Skin of body (tissue), 2 donors: ENCODE data around the gene EVL. TPM values are rescaled to one million over a fixed set of nuclear protein-coding genes. Genes with fewer than 3 reads are reported as not detected.
A peak's percentile ranks its signal among the peaks of the same experiment; 100 is the strongest.

Experiments
- DNase-seq: peaks from one replicate; lab custom pipeline; 2025; lab: John Stamatoyannopoulos, UW
- total RNA-seq: library from RNA; depleted of rRNA; stranded (reverse); fragments of >200 nt; gene quantifications from one replicate; pipeline ENCODE4 v1.2.3, GENCODE V29; 2014

Gene EVL
- total RNA-seq, 1 donor from 2014 or later: 46.1 TPM

DNA sequence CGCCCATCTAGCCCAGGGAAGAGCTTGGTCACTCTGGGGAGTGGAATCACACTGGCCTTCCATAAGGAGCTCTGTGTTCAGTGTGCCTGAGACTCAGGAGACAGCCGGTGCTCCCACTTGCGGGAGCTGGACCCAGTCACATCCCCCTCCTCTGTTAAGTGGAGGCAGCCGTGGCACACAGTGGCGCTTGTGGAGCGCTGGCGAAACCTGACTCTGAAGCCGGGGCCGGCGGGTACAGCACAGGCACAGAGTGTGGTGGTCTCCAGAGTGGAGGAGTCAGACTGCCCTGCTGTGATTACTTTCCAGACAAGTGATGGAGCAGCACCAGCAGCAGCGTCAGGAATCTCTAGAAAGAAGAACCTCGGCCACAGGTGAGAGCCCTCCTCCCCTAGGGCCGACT, 61.2 kb downstream of the EVL start:
- no peak for DNase-seq

DNA sequence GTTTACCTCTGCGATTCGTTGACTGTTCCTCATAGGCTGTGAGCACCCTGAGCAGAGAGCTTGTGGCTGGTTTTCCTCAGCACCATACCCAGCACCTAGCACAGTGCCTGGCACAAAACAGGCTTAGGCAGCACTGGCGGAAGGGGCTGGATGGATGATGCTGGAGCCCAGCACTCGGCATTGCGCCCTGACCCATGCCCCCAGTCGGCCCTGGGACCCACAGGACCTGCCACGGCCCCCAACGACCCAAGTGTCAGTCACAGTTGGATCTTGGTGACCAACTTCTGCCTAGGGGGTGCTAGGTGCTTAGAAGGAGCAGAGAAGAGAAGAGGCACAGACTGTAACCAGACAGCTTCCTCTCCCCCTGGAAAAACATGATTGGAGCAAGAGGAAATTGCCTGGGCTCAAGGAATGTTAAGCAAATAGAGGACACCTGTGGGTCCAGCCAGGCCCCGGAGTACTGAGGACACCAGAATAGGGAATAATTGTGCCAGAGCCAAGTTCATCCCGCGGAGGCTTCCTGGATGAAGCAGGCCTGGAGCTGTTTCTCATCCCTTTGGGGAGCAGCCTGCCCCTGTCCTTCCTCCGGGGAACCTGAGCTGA, 62.7 kb downstream of the EVL start:
- no peak for DNase-seq

DNA sequence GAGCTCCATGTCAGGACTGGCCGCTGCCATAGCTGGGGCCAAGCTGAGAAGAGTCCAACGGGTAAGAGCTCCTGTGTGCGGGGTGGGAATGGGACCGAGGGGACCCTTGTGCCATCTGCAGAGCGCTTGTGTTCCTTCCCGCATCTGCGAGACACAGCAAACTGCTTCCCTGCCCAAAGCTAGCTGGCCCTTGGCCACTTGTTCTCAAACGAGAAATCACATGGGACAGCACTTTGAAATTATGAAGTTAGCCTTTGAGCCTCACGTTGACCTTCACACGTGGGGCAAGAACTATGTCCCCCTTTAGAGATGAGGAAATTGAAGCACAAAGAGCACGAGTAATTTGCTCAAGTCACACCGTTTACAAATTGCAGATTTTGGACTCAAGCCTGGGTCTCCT, 63.5 kb downstream of the EVL start:
- no peak for DNase-seq

DNA sequence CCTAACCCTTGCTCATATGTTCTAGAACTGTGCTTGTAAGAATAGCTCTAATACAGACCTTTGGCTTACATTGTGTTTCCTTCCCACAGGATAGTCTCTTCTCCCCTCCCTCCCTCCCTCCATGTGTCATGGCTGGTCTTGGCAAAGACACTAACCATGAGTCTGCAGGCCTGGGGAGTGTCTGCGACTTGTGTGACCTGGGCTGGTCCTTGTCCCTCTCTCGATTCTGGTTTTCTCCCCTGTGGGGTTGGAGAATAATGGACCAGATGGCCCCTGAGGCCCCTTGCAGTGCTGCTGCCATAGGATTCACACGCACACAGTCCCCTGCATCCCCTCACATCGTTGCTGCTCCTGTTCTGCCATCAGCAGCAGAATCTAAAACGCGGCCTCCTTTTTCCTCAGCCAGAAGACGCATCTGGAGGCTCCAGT, 64.0 kb downstream of the EVL start:
- no peak for DNase-seq

DNA sequence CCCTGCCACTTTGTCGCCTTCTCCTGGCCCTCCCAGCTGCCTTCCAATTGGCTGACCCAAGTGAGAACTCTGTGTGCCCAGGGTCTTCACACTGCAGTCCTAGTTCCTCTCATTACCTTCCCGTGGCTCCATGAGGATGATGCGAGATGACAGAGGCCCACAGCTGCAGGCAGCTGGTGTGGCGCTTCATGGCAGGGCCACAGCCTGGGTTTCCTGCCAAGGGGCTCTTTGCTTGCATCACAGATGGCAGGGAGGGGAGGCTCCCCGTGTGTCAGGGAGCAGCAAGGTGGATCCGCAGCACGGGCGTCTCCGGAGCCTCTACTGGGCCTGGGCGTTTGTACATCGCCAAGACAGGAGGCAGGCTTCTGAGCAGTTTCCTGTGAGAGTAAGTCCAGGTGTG, 65.3 kb downstream of the EVL start:
- no peak for DNase-seq

DNA sequence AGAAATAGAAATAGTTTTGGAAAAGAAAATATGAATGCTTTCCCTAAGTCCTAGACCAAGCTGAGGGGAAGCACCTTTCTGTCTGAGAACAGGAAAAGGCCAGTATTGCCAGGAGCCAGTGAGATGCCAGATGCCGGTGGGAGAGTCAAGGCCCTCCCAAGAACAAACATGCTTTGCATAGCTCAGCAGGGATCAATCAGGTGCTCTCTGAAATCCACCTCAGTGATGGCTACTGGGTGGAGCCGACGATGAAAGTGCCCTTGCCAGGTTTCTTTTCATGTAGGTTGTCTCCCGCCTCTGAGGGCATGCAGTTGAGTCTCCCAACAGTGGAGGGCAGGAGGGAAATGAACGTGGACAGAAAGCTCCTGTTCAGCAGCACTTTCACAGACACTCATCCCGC, 66.0 kb downstream of the EVL start:
- DNase-seq: no peak

DNA sequence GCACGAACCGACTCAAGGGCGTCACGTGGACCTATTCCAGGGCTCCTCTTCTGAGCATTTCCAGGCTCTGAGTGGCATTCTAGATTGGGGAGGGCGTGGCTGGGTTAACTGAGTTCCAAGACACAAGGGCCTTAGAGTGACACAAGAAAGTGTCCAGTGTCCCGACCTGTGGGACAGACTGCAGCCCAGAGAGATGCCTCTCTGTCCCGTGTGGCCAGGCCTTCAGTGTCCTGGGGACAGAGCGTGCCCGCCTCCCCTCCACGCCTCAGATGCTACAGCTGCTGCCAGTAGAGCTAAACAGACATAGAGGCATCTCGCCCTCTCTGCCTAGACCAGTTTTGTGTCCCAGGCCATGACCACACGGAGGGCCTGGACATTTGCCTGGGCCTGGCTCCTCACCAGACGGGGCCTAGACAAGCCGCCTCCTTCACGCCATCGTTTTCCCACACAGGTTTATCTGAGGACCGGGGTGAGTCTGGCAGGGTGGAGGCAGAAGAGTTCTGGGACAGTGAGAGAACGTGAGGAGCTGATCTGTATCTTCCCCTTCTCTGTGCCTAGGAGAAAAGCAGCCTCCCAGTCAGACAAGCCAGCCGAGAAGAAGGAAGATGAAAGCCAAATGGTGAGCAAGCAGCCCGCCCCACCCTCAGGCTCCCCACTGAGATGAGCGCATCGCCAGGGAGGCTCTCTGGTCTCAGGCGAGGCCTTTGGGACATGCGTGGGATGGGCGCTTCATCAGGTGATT, 67.1 kb downstream of the EVL start:
- DNase-seq: no peak

DNA sequence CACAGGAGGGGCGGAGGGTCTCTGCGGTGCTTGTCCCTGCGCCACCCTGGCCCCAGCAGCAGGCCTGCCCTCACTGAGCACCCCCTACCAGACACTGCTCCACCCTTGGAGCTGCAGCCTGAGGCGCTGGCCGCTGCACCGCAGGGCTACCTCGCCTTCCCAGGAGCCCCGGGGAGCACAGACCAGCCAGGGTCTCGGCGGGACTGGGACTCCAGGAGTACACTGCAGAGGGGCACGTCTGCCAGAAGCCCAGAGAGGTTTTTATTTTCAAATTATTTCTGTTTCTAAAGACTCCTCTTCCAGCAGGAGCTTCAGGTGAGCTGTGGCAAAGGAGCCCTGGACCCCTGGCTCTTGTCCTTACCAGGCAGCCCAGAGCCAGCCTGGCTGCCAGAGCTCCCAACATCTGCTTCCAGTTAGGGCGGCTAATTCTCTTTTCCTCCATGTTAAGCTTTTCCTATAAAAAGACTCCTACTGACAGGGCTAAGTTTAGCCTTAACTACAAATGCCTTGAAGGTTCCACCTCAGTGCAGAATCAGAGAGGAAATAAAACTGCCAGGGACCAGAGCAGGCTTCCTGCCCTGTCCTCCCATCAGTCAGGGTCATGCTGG, 67.8 kb downstream of the EVL start:
- peak; percentile 27 for DNase-seq

DNA sequence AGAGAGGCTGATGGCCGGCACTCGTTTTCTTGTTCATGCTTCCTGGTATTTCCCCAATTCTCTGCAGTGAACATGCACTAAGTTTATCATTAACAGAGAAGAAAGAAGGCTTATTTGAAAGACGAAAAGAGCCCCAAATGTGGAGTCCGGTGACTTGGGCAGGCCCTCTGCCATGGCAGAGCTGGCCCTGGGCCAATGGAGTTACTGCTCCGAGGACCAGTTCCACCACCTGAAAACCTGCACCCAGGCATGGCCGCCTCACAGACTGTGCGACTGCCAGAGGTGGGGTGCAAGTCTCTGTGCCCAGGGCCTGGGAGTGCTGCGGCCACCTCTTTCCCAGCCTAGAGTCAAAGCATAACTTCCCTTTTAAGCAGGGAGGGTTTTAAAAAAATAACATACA, 69.4 kb downstream of the EVL start:
- DNase-seq: no peak

DNA sequence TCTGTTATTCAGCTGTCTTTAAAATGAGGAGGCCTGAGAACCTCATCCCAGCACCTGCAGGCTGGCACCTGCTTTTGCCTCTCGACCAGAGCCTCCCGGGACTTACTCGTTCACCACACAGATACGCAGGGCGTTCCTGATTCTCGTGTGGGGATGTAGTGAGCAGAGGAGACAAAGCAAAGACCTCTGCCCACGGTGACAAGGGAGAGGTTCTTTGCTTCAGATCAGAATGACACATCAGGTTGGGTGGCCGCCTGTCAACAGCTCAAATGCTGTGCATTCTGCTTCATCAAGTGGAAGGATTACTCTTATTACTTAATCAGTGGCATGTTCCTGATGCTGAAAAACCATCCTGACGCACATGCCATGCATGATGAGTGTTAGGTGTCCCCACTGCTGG, 69.9 kb downstream of the EVL start:
- no peak for DNase-seq

DNA sequence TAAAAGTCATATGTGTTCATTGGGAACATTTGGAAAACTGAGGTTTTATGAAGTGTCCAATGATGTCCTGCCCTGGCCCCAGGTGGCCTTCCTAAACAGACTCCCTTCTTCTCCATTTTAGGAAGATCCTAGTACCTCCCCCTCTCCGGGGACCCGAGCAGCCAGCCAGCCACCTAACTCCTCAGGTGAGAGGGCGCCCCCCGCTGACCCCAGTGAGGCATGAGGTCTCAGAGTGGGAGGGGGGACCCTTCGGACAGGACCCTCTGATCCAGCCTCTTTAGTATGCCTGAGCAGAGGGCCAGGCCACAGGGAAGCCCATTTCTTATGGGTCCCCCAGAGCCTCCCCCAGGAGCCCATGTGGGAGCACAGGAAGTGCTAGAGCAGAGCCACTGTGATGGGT, 70.6 kb downstream of the EVL start:
- no peak for DNase-seq

DNA sequence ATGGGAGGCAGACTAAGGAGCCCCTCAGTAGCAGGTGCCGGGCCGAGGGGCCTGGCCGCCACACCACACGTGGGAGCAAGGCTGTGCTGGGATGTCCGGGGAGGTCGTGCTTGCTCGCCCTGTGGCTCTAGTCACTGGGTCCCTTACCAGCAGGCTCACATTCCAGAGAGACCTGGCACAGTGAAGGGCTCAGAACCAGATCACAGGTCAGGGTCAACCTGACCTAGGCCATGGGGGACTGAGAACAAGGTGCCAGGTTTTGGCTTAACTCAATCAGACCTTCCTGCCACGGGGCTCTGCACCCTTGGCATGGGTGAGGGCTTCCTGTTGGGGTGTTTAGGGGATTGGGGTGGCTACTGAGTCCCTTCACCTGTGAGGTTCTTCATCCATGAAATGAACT, 72.0 kb downstream of the EVL start:
- DNase-seq: no peak

DNA sequence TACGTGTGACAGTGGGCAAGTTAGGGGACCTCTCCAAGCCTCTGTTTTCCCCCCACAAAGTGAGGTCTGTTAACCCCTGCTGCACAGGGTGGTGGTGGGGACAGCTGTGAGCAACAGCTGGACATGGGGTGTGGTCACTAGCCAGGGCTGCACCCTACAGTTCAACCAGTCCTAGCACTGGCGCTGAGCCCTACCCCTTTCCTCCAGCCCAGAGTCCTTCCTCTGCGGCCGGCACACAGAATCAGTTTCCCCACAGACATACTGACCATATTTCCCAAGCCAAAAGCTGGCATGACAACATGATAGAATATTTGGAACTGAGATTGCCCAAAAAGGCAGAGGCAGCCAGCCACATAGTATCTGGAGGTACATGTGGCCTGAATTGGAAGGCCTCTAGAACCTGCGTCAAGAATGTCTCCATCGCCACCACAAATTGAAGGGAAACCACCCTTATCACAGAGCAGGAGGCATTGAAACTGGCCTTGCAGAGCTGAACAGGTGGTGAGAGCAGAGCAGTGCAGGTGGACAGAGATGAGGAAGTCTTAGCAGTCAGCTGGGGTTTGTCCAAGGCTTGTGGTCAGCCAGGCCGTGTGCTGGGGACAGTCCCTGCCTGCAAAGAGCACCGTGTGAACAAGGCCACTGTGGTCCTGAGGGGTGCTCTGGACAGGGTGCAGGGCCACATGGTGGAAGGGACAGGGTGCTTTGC, 73.0 kb downstream of the EVL start:
- no peak for DNase-seq

DNA sequence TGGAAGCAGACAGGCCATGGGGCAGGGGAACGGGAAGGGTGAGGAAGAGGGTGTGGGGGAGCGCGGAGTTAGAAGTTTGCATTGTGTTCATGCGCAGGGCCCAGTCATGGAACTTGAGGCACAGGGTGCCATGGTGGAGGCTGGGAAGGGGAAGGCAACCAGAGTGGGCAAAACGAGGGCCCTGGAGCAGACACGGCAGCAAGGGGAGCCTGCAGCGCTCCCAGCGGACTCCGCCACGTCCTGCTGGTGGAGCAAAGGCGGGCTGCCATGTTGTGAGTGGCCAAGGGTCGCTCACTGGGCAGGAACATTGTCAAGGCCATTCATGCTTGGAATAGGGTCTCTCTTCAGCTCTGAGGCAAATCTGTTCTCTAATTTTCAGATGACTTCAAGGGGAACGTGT, 73.7 kb downstream of the EVL start:
- no peak for DNase-seq

DNA sequence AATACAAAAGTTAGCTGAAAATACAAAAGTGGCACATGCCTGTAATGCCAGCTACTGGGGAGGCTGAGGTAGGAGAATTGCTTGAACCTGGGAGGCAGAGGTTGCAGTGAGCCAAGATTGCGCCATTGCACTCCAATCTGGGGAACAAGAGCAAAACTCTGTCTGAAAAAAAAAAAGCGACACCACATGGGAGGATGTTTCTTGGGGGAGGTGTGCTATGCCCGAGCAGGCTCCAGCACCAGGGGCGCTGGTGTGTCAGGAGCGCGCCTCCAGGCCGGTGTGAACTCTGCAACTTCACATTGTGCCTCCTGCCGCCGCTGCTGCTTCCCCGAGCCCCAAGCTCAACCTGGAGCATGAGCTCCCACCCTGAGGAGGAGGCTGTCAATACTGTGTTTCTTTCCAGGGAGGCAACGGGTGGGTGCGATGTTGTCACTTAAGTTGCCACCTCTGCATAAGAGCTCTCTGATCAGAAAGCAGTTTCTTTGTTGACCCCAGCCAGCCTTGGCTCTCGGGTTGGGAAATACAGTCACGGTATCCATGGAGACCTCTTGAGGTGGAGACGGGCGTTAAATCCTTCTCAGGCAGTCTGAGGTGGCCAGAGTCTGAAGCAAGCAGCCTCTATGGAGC, 75.3 kb downstream of the EVL start:
- no peak for DNase-seq

DNA sequence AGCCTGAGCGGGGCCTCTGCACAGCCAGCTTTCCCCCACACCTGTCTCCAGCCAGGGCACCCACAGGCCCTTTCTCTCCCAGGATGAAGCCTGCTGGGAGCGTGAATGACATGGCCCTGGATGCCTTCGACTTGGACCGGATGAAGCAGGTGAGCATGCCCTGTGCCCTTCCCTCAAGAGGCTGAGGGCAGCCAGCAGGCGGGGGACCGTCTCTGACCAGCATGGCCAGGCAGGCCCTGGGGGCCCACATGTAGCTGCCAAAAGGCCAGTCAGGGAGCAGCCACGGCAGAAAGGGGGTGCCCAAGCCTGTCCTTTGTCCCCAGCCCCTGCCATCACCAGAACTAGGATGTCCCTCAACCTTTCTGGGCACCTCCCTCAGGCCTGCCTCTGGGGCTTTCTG, 75.9 kb downstream of the EVL start:
- DNase-seq: no peak

DNA sequence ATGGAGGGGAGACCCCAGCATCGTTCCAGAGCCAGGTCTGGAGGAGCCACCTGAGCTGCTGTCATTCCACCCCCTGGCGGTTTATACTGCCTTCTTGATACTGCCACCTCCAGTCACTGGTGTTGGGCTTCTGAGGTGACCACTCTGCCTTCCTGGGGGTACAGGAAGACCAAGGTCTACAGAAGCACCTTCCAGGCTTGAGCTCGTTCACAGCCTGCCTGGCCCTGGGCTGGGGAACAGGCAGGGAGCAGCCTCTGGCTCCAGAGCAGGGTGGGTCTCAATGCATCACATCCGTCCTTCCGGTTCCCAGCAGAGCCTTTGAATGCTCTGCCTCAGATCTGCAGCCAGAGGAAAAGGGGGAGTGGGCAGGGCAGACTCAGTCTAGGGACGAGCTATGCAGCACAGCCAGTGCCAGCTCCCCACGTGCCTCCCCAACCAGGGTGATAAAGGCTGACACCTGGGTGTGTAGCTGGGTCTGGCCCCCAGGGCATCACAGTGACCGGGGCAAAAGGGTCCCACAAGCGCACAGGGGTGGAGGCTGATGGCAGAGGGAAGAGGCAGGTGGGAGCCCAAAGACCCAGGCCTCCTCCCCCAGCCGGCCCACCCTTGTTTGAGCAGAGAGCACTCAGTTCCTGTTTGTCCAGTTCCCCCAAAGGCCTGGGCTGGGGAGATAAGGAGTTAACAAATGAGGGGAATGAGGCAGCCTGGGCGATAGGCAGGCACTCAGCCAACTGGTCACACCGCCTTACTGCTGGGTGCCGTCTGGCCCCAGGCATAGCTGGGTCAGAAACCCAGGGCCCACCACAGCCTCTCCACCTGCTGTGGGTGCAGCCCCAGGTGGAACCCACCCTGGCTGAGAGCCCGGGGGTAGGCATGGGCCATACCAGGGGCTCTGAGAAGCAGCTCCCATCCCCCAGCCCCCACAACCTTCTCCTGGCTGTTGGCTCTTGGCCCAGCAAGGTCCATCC, 77.1 kb downstream of the EVL start:
- peak; percentile 50 for DNase-seq

DNA sequence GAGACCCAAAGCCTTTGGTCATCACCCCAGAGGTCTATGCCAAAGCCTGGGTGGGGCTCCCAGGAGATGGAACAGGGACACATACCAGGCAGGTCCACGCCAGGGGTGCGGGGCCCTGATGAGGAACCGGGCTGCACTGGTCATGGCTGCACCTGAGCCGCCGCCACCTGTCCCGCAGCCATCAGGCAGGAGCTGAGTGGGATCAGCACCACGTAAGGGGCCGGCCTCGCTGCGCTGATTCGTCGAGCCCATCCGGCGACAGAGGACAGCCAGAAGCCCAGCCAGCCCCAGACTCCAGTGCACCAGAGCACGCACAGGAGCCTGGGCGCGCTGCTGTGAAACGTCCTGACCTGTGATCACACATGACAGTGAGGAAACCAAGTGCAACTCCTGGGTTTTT, 78.3 kb downstream of the EVL start:
- no peak for DNase-seq

DNA sequence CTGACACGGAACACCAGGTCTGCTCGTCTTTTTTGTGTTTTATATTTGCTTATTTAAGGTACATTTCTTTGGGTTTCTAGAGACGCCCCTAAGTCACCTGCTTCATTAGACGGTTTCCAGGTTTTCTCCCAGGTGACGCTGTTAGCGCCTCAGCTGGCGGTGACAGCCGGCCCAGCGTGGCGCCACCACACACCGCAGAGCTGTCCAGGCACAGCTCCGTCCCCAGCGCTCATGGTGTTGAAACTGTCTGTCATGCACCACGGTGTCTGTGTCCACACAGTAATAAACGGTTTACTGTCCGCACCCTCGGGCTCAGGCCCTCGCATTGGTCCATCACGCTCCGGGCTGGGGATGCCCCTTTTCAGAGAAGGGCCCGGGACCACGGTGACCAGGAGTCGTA, 78.7 kb downstream of the EVL start:
- DNase-seq: no peak

DNA sequence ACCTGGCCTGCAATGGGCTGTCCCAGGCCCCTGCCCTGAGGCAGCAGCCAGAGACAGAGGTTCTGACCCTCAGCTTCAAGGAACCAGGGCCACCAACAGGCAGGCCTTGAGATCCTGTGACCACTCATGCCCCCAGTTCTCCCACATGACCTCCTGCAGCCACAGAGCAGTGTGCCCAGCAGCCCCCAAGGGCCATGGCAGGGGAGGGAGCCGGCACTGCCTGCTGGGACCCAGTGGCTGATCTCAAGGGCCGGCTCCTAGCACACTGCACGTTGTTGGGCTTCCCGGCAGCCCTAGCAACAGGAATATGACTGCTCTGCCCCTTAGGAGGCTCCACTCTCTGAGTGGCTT, 79.4 kb downstream of the EVL start:
- no peak for DNase-seq
